HG03039 (cell line): Measurements from ENCODE around the gene CLIC3.
"Not testable (repeated sequence)": the region's sequence is repeated elsewhere in the genome, so short reads cannot be mapped to it uniquely, and the experiment has no call there.

Experiments used
- ATAC-seq: cut with Tn5 transposase; IDR thresholded peaks from one replicate; pipeline ENCODE4 v1.9.1; 2021; ENCODE audit warnings: mild to moderate bottlenecking, moderate library complexity; ENCODE audit not compliant: unreplicated experiment

Gene CLIC3

GRCh38 chr9:136996361-136997292, at the start of gene CLIC3:
CLIC3 (minus strand) TSS chr9:136996568; CDS start chr9:136996543, 25 bp downstream.
- no peak for ATAC-seq

GRCh38 chr9:137045294-137046087, 49.1 kb upstream of the CLIC3 start:
- no peak for ATAC-seq

GRCh38 chr9:137044502-137045177, 48.3 kb upstream of the CLIC3 start:
- no peak for ATAC-seq

GRCh38 chr9:137044037-137044436, 47.7 kb upstream of the CLIC3 start:
- no peak for ATAC-seq

GRCh38 chr9:137042751-137043727, 46.7 kb upstream of the CLIC3 start:
- no peak for ATAC-seq

- no peak for ATAC-seq
Measured at GRCh38 chr9:137041124-137041523, 44.8 kb upstream of the CLIC3 start.

- no peak for ATAC-seq
Measured at GRCh38 chr9:137040568-137040967, 44.2 kb upstream of the CLIC3 start.

GRCh38 chr9:137039611-137040366, 43.4 kb upstream of the CLIC3 start:
- no peak for ATAC-seq

GRCh38 chr9:137038916-137039315, 42.5 kb upstream of the CLIC3 start:
- ATAC-seq, result no peak

- ATAC-seq, result no peak
Measured at GRCh38 chr9:137037483-137037882, 41.1 kb upstream of the CLIC3 start.

- ATAC-seq, result no peak
Measured at GRCh38 chr9:137037035-137037434, 40.7 kb upstream of the CLIC3 start.

- ATAC-seq, result no peak
Measured at GRCh38 chr9:137035937-137036336, 39.6 kb upstream of the CLIC3 start.

- no peak for ATAC-seq
Measured at GRCh38 chr9:137035507-137035834, 39.1 kb upstream of the CLIC3 start.

- ATAC-seq, result peak; percentile 50
Measured at GRCh38 chr9:137034709-137035506, 38.5 kb upstream of the CLIC3 start.

GRCh38 chr9:137034039-137034708, 37.8 kb upstream of the CLIC3 start:
- no peak for ATAC-seq

- not testable (repeated sequence) for ATAC-seq
Measured at GRCh38 chr9:137033481-137033880, 37.1 kb upstream of the CLIC3 start.

- no peak for ATAC-seq
Measured at GRCh38 chr9:137032858-137033257, 36.5 kb upstream of the CLIC3 start.
